Lower leg skin (tissue), 3 donors: ENCODE results near the gene FAM90A1.
"Not testable (repeated sequence)": the region's sequence is repeated elsewhere in the genome, so short reads cannot be mapped to it uniquely, and the experiment has no call there.

Source experiments
- CTCF ChIP-seq, 3 donors: fragments of 450-650 bp; IDR thresholded peaks; one replicate each; pipeline ENCODE4 v1.5.1; 2016; ENCODE audit warnings: antibody characterized with exemption in 3 of 3, mild to moderate bottlenecking in 3 of 3, moderate library complexity in 2 of 3
- POLR2A ChIP-seq, 2 donors: fragments of 450-650 bp; IDR thresholded peaks; one replicate each; pipeline ENCODE4 v1.6.1; 2016 to 2017; ENCODE audit warnings: antibody characterized with exemption in 2 of 2, mild to moderate bottlenecking in 1 of 2, moderate library complexity in 1 of 2

- not testable (repeated sequence) for TF ChIP-seq CTCF, POLR2A (IDR thresholded peaks at IDR 0.05)
Observed at GRCh38 chr12:8266706-8267105, 39.3 kb upstream of the FAM90A1 start.
